ENCODE measurements around the gene USP47.
"Not testable (repeated sequence)": the region's sequence is repeated elsewhere in the genome, so short reads cannot be mapped to it uniquely, and the experiment has no call there.

Gene USP47

DNA sequence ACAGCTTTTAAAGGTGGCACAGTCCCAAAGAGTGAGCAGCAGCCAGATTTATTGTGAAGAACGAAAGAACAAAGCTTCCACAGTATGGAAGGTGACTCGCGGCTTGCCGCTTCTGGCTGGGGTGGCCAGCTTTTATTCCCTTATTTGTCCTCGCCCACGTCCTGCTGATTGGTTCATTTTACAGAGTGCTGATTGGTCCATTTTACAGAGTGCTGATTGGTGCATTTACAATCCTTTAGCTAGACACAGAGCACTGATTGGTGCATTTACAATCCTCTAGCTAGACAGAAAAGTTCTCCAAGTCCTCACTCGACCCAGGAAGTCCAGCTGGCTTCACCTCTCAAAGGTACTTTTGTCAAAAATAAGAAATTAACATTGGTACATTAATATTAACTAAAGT, 10.4 kb upstream of the USP47 start:
- DNase-seq: not testable (repeated sequence)

DNA sequence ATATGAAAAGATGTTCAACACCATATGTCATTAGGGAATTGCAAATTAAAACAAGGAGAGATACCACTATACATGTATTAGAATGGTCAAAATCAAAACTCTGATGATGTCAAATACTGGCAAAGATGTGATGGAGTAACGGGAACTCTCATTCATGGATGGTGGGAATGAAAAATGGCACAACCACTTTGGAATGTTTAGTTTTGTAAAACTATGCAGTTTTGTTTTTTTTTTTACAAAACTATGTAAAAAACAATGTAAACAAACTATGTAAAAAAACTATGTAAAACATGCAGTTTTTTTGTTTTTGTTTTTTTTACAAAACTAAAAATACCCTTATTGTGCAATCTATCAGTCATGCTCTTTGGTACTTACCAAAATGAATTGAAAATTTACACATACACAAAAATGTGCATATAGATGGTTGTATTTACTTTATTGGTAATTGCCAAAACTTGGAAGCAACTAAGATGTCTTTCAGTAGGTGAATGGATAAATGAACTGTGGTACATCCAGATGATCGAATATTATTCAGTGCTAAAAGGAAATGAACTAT, 5.0 kb upstream of the USP47 start:
- no peak for DNase-seq

DNA sequence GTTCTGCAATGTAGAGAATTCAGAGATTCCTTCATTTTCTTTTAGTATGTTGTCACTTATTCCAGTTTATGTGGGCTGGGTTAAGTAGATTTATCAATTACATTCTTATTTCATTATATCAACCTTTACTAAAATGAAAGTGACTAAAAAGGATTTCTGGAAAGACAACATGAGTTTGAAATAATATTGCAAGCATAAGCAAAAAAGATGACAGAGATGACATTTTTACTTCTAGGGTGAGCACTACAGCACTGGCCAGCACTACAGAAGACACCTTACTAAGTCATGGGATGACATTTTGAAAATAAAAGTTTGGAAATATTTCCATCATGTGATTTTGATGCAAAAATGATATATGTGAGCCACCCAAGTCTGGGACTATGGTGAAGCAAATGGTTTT, 2.1 kb upstream of the USP47 start:
- DNase-seq: no peak

DNA sequence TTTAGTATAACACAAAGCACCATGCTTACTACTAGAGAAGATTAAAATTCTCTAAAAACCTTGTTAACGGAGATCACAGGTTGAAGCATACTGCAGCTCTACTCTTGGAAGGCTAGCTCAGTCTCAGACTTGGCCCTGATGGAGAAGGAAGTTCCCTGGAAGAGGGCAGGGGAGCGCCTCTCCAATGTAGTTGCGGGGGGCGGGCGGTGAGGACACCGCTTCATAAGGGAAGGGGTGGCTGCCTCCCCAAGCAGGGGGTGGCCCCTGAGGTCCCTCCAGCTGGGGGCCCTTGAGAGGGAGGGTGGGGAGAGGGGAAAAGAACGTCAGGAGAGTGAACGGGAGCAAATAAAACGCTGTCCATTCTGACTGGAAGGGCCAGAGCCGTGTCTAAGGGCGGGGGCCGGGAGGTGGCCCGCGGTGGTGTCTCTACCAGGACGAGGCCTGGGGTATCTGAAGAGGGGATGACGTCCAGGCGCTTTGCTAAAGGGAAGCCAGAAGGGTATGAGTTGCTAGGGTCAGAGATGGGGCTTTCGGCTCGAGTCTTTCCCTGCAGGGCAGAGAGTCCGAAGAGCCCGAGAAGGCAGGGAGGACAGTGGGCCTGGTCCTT, 553 bp upstream of the USP47 start:
- no peak for DNase-seq

DNA sequence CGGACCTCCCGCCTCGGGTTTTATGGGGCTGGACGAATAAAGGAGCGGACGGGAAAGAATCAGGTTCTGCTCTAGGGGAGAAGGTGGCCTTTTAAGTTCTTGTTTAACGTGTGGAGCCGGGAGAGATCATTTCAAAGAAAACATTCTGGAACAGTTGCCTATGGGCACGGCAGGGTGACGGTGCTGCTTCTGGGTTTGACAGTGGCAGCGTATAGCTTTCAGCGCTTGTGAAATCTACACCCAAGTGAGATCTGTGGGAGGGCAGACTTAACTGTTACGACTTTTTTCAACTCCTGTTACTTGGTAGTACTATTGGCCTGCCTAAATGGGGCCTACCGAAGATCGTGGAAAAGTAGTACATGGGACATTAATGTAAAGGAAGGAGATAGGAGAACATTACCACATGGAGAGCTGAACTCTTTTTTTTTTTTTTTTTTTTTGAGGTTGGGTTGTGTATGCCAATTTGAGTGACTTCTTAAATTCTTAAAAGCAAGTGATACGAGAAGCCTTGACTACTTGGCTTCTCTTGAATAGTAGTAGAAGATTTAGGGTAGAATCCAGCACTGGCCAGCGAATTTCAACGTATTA, 743 bp downstream of the USP47 start:
- DNase-seq: peak; percentile 54

DNA sequence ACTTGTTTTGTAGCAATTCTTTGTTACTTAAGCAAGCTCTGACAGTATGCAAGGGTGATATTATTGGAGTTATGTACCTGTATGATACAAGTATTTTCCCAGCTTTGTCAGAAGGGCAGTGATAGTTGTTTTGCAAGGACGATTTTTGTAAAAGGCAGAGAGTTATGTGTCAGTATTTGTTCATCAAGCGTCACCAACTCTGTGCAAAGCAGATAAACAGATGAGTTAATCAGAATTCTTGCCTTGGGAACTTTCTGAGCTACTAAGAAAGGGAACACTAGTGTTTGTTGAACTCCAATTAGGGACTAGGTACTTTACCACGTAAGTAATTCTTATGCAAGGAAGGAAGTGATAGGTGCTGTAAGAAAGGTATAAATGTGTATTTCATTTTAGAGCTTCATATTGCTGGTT, 1.4 kb downstream of the USP47 start:
- no peak for DNase-seq

DNA sequence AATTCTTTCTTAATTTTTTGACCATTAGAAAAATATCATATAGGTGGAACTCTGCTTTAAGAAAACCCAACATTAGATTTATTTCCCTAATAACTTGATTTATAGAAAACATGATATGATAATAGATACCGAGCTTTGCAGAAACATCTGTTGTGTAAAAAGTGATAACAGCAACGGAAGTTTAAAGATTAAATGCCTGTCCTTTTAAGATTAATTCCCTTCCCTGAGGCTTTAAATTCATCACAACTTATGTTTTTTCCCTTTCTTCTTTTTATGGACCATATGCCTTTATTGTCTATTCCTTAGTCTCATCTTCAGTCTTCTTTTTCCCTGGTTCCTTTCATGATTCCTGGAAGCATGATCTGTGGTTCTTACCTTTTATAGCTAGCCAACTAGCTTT, 1.9 kb downstream of the USP47 start:
- no peak for DNase-seq

DNA sequence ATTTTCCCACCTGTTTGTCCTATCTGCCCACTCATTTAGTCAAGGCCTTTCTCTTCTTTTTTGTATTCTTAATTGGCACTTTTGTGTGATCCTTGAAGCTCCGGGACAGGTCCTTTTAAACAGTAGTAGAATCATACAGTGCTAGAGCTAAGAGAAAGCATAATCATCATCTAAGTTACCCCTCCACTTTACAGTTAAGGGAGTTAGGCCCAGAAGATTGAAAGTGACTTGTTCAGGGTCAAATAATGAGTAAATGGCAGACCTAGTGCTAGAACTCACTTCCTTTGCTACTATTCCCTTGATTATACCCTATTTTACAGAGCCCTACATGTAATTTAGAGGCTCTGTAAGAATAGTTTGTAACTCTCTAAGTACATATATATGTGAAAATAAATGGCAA, 2.5 kb downstream of the USP47 start:
- no peak for DNase-seq

DNA sequence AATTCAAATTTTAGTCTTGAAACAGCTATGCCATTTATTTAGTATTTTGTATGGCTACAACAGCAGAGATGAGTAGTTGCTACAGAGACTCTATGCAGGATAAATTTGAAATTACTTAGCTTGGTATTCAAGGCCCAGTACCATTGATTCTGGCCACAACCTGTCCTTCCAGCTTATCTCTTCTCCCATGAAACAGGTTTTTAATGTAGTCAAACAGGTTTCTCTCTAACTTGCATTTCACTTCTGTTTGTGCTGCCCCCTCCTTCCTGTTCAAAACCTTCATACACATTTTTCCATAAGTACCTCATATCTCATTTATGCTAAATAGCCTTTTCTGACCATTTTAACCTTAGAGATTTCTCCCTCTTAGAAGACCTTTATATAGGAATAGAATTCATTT, 3.3 kb downstream of the USP47 start:
- no peak for DNase-seq

DNA sequence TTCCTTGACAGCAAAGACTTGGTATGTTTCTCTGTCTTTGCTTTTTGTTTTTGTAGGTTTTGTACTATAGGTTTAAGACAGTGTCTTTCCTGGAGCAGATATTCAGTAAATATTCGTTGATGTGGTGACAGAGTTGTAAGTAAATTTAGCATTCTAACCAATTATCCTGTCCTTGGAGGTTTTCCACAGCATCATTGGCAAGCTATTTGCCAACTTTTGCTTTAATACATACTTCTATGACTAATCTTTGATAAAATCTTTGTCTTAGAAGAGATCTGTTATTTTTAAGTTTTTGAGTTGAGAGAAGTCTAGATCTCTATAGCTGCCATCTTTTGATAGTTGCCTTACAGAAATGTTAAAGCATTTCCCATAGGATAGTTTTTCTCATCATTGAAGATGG, 3.8 kb downstream of the USP47 start:
- no peak for DNase-seq

DNA sequence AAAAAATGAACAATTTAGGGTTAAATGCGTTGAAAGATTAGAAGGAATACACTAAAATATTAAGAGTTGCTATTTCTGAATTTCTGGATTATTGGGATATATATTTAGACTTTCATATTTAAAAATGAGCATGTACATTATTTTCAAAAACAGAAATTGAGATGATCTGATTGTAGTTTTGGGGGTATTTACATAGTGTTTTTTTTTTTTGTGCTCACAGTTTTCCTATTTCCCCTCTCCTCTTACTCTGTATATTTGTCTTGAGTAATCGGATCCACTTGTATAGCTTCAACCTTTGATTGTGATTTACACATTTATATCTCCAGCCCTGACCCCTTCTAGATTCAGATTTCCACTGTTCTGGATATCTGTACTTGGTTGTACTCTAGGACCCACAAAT, 5.3 kb downstream of the USP47 start:
- DNase-seq: no peak

DNA sequence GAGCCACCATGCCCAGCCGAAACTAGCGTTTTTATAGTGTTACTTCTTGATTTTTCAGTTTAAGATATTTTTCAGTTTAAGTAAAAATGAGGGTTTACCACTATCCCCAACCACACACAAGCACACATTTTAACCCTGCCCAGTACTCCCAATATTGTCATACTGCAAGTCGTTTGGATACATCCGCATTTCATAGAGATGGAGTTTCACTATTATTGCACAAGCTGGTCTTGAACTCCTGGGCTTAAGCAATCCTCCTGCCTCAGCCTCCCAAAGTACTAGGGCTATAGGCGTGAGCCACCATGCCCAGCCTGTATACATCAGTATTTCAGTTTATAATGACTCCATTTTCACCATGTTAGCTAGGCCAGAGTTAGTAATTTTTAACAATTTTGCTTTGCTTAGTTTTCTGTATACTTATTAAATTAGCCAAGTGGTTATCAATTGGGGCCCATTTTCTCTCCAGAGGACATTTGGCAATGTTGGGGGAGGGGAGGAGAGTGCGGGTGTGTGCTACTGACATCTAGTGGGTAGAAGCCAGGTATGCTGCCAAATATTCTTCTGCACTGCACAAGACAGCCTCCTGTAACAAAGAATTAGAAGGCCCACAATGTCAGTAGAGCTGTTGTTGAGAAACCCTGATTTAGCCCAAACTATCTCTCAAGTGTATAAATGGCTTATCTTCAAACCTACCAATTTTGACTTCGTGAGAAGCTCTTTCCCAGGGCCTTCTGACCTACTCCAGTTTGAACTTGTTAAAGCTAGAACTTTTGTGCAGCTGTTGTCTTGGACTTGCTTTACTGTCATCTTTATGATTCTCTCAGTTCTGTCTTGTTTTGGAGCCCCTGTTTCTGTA, 7.3 kb downstream of the USP47 start:
- DNase-seq: peak; percentile 43

DNA sequence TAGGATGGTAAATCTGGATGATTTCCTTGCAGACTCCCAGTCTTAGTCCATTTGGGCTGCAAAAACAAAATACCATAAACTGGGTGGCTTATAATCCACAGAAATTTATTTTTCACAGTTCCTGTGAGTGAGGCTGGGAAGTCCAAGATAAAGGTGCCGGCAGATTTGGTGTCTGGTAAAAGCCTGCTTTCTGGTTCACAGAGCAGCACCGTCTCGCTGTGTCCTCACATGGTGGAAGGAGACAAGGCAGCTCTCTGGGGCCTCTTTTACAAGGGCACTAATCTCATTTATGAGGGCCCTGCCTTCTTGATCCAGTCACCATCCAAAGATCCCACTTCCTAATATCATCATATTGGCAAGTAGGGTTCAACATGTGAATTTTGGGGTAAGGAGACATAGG, 8.9 kb downstream of the USP47 start:
- no peak for DNase-seq

DNA sequence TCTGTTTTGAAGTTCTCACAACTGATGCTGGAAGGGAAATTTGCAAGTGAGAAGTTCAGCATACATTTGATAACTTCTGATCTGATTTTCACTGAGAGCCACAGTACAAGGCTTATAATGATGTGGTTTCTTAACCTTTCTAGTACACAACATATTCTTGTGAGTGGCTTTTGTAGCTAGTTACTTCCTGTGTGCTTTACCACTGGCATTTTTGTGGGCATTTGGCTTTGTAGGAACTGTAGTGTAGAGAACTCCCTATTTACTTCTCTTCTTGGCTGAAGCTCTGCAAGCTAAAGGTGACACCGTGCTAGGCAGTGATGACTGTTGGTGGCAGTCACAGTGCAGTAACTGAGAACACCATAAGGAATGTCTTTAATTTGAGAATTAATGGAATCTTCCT, 14.9 kb downstream of the USP47 start:
- DNase-seq: no peak

DNA sequence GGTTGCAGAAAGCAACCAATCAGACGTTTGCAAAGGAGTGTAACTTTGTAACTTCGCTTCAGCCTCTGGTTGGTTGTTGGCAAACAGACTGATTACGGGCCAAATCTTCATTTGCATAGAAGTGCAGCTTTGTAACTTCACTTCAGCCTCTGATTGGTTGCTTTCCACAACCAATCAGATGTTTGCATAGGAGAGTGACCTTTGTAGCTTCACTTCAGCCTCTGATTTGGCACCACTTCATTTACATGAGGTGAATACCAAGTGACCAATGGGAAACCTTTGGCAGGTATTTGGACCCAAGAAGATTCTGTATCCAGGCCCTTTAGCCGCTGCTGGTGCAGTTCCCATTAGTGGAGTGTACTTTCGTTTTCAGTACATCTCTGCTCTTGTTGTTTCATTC, 16.0 kb downstream of the USP47 start:
- no peak for DNase-seq

DNA sequence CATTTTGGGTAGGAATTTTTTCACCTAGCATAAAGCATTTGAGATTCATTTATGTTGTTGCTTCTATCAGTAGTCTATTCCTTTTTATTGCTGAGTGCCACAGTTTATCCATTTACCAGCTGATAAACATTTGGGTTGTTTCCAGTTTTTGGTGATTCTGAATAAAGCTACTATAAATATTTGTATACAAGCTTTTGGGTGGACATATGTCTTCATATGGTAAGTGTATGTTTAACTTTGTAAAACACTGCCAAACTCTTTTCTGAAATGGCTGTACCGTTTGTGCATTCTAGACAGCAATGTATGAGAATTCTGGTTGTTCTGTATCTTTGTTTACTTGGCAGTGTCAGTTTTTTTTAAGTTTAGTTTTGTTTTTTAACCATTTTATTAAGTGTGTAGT, 16.9 kb downstream of the USP47 start:
- DNase-seq: no peak

DNA sequence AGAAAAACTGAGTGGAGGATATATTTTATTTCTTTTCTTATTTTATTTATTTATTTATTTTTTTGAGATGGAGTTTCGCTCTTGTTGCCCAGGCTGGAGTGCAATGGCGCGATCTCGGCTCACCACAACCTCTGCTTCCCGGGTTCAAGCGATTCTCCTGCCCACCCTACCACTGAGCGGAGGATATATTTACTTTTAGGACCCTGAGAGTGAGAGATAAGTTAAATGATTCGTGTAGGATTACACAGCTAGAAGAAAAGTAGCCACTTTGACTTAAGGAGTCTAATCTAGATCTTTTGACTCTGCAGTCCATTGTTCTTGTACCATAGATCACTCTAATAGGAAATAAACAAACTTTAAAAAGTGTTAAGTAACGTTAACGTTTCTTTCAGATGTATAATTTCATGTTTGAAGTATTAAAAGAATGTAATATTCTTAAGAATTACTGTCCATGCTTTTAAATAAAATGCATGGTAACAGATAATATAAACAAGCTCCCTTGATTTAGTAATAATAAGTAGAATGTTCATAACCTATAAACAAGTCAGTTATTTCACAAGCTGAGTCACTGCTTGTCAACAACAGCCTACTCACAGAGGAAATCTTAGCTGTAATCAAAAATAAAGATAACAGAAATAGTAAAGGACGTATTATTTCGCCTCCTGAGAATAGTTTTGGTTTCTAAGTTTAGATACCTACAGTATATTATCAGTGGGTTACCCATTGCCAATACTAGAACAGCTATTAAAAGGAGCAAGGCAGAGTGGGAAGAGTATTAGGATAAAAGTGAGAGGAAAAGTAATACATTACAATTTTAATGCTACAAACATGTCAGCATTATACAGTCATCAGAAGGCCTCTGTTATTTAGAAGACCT, 18.6 kb downstream of the USP47 start:
- no peak for DNase-seq

DNA sequence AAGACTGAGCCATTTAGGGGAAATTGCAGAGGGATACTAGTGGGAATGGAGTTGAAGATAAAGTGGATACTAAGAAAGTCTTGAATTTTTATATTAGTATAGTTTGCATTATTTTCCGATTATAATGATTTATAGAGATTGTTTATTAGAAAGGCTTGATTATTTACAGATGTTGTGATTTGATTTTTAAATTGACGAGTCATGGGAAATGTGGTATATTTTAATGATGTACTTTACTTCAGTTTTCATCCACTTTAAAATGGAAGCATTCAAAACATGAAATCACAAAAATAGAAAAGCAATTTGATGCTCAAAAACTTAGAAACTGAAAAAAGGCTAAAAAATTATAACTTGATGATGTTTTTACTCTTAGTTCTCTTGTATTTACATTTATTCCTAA, 21.2 kb downstream of the USP47 start:
- DNase-seq: no peak

DNA sequence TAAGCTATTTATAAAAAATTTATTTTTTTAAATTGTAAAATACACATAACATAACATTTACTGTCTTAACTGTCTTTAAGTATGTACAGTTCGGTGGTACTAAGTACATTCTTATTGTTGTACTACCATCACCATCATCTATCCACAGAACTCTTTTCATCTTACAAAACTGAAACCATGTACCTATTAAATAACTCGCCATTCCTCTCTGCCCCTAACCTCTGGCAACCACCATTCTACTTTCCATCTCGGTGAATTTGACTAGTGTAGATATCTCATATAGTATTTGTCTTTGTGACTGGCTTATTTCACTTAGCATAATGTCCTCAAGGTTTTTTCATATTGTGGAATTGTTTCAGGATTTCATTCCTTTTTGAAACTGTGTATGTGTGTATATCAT, 22.6 kb downstream of the USP47 start:
- DNase-seq: no peak

DNA sequence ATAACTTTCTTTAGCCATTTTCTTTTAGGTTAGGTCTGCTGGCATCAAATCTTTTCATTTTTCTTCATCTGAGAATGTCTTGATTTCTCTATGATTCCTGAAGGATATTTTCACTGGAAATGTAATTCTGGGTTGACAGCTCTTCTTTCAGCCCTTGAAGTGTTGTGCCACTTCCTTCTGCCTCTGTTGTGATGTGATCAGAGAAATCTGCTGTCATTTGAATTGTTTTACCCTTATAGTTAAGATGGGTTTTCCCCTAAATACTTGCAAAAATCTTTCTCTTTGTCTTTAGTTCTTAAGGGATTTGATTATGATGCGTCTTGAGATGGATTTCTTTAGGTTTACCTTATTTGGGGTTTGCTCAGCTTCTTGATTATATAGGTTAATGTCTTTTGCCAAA, 23.0 kb downstream of the USP47 start:
- no peak for DNase-seq

DNA sequence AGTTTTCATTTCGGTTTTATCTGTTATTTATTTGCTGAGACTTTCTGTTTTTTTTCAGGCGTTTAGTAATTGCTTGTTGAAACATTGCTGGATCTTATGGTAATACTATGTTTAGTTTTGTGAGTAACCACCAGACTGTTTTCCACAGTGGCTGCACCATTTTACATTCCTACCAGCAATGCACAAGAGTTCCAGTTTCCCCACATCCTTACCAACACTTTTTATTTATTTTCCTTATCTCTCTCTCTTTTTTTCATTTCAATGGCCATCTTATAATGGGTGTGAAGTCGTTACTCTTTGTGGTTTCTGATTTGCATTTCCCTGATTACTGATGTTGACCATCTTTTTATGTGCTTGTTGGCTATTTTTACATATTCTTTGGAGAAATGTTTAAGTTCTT, 23.7 kb downstream of the USP47 start:
- no peak for DNase-seq

DNA sequence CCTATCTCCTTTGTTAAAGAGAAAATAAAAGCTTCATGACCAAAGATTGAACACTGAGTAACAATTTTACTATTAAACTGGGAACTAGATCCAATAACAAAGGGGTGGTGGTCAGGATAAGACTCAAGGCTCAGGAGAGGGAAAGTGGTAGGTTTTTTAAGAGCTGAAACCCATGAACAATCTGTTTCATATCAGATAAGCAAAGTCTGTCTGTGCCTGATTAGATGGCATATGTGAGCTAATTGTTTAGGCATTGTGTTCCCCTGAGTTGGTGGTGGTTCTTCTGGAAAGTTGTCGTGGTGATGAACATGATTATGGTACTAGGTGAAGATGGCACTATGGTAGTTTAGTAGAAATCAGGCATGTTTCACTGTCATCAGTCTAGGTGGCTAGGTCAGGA, 24.4 kb downstream of the USP47 start:
- no peak for DNase-seq

DNA sequence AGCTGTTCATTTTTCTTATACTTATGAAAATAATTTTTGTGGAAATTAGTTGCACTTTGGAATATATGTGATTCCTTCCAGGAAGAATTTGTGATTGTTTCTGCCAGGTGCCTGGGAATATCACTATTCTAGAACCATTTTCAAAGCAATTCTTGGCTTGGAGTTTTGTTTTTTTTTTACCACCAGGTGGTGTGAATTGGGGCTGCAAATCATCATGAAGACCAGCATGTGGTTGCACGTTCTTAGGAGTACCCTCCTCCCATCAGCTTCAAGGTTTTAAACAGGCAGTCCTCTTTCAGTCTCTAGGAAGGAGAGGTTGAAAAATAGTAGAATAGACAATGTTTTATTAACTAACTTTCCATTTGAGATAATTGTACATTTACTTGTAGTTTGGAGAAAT, 25.9 kb downstream of the USP47 start:
- DNase-seq: no peak
